ENCODE data around the gene CDPF1. TPM values are rescaled to one million over a fixed set of nuclear protein-coding genes. Genes with fewer than 3 reads are reported as not detected.

CDPF1 gene
- total RNA-seq, 2 donors from 2014 or later, result 16.2 to 20.6 TPM

DNA sequence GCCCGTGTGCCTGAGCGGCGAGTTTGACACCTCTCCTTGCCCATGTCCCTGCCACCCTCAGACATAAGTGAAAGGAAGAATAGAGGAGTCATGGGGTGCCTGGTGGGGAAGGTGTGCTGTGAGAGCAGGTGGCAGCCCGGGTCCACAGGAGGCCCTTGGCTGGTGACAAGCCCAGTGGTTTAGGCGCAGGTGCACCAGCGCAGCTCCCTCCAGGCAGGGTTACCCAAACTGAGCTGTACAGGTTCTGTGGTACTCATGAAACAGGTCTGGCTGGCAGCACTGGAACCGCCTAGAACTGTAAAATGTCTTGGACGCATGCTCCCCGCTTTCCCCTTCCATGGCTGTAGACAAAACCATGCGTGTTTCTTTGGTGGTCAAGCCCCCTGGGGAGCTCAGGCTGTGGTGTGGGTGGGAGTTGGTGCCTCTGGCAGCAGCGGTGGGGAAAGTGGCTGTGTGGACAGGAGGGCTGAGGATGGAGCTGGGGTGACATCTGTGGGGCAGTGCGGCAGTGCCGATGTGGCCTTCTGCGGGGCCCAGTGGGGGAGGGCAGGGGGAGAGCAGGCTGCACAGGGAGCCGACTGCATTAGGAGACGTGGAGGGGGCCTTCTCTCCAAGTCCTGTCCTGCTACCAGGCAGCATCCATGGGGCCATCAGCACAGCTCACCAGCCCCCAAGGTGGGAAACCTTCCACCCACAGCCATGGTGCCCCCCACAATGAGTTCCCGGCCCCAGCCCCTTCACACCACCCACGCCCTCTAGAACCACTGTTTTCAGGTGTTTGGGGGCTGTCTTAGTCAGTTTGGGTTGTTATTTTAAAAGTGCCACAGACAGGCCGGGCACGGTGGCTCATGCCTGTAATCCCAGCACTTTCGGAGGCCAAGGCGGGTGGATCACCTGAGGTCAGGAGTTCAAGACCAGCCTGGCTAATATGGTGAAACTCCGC is 41.0 kb upstream of the CDPF1 start:
- H3K27ac ChIP-seq, result no peak overlapping the region
- H3K9me3 ChIP-seq, result no peaks in the 10 kb centered on the region
- intact Hi-C loops (cut with DNase I), result no loop called here
- no peak for TF ChIP-seq POLR2AphosphoS5 (IDR thresholded peaks at IDR 0.05)
- no peak for TF ChIP-seq POLR2A (IDR thresholded peaks at IDR 0.05)
- TF ChIP-seq, protein P1, sequence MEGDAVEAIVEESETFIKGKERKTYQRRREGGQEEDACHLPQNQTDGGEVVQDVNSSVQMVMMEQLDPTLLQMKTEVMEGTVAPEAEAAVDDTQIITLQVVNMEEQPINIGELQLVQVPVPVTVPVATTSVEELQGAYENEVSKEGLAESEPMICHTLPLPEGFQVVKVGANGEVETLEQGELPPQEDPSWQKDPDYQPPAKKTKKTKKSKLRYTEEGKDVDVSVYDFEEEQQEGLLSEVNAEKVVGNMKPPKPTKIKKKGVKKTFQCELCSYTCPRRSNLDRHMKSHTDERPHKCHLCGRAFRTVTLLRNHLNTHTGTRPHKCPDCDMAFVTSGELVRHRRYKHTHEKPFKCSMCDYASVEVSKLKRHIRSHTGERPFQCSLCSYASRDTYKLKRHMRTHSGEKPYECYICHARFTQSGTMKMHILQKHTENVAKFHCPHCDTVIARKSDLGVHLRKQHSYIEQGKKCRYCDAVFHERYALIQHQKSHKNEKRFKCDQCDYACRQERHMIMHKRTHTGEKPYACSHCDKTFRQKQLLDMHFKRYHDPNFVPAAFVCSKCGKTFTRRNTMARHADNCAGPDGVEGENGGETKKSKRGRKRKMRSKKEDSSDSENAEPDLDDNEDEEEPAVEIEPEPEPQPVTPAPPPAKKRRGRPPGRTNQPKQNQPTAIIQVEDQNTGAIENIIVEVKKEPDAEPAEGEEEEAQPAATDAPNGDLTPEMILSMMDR (IDR thresholded peaks at IDR 0.05), result no peak
- H3K4me1 ChIP-seq (replicated peaks), result no peaks in the 10 kb centered on the region
- WGBS, result 96% methylated on average over 23 of the region's 23 CpGs
- no peaks in the 10 kb centered on the region for H3K27me3 ChIP-seq (replicated peaks; ENCODE audit: insufficient read depth)
- H3K4me3 ChIP-seq, result no peak overlapping the region
- no peak for DNase-seq (ENCODE audit: low spot score)
- H3K36me3 ChIP-seq, result peaks cover 0 to 8% of the 10 kb centered on the region in 2 donors

DNA sequence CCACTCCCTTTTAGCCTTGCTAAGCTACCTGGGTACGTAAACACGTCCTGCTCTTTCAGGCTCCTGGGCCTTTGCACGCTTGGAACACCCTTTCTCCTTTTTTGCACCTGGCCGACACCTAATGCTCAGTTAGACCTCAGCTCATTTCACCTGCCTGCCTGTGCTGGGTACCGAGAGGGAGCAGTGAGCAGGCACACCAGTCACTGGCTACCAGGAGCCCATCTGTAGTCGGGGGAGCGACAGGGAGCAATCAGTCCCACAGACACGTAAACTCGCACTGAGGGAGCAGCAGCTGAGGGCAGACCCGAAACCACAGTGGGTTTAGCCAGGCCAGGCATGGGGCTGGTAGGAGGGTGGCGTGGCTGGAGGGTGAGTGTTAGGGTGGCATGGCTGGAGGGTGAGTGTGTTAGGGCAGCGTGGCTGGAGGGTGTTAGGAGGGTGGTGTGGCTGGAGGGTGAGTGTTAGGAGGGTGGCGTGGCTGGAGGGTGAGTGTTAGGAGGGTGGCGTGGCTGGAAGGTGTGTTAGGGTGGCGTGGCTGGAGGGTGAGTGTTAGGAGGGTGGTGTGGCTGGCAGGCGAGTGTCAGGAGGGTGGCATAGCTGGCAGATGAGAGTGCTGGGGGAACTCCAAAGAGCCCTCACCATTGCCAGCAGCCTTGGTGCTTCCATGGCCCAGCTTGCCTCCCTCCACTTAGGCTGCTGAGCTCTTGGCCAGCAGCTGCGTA is 40.2 kb upstream of the CDPF1 start:
- no peak for DNase-seq (ENCODE audit: low spot score)
- Histone ChIP-seq H3K9me3 (no peaks in the 10 kb centered on the region), H3K27ac (no peak overlapping the region), H3K4me3 (no peak overlapping the region), H3K36me3 (peaks cover 0 to 8% of the 10 kb centered on the region in 2 donors), H3K4me1 (replicated peaks) (no peaks in the 10 kb centered on the region), H3K27me3 (replicated peaks; ENCODE audit: insufficient read depth) (no peaks in the 10 kb centered on the region)
- TF ChIP-seq, protein P1 (IDR thresholded peaks at IDR 0.05), result no peak
- TF ChIP-seq POLR2AphosphoS5 (IDR thresholded peaks at IDR 0.05) (no peak), POLR2A (IDR thresholded peaks at IDR 0.05) (no peak)
- WGBS, result 96% methylated on average over 17 of the region's 17 CpGs
- intact Hi-C loops (cut with DNase I), result no loop called here

DNA sequence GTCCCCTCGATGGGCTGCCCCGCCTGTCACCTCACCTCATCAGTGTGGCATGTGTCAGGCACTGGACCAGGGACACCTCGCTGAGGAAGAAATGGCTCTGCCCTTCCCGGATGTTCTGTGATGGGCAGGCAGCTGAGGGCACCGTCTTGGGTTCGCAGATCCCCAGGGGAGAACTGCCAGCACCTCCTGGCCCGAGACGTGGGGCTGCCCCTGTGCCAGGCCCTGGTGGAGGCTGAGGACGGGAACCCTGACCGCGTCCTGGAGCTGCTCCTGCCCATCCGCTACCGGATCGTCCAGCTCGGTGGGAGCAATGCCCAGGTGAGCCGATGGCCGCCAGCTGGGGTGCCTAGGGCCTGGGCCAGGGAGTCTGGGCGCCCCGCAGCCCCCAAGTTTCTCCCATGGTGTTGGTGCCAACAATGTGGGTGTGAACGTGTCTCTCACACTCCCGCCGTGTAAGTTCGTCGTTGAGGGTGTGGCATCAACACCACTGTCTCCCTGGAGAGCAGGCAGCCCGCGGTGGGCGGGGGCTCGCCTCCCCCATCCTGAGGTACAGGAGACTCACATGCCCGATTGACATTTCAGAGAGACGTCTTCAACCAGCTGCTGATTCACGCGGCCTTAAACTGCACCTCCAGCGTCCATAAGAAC is 39.3 kb upstream of the CDPF1 start:
- Histone ChIP-seq H3K4me3 (no peak overlapping the region), H3K4me1 (replicated peaks) (no peaks in the 10 kb centered on the region), H3K9me3 (no peaks in the 10 kb centered on the region), H3K36me3 (peaks cover 0 to 13% of the 10 kb centered on the region in 2 donors), H3K27me3 (replicated peaks; ENCODE audit: insufficient read depth) (no peaks in the 10 kb centered on the region), H3K27ac (no peak overlapping the region)
- DNase-seq (ENCODE audit: low spot score), result no peak
- intact Hi-C loops (cut with DNase I), result no loop called here
- TF ChIP-seq, protein P1 (IDR thresholded peaks at IDR 0.05), result no peak
- TF ChIP-seq POLR2A (IDR thresholded peaks at IDR 0.05) (no peak), POLR2AphosphoS5 (IDR thresholded peaks at IDR 0.05) (no peak)
- WGBS, result 86% methylated on average over 33 of the region's 33 CpGs

DNA sequence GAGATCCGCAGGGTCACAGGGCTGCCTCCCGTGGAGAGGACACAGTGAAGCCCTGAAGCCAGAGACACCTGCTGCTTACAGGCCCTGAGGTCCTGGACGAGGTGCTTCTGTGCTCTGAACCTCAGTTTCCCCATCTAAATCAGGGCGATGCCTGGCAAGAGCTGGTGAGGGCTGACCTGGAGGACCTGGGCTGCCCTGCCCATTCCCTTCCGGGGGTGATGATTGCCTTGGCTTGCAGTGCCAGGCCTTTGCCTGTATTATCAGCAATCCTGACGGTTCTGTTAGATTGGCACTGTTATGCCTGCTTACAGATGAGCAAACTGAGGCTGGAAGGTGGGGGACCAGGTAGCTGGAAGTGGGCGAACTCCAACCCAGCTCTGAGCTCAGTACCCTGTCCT is 38.8 kb upstream of the CDPF1 start:
- intact Hi-C loops (cut with DNase I), result no loop called here
- Histone ChIP-seq H3K27me3 (replicated peaks; ENCODE audit: insufficient read depth) (no peaks in the 10 kb centered on the region), H3K36me3 (peaks cover 0 to 18% of the 10 kb centered on the region in 2 donors), H3K9me3 (no peaks in the 10 kb centered on the region), H3K4me1 (replicated peaks) (no peaks in the 10 kb centered on the region), H3K27ac (no peak overlapping the region), H3K4me3 (no peak overlapping the region)
- no peak for DNase-seq (ENCODE audit: low spot score)
- TF ChIP-seq, protein P1 (IDR thresholded peaks at IDR 0.05), result no peak
- TF ChIP-seq POLR2AphosphoS5 (IDR thresholded peaks at IDR 0.05) (no peak), POLR2A (IDR thresholded peaks at IDR 0.05) (no peak)
- 87% methylated on average over 7 of the region's 7 CpGs for WGBS

Measured in prostate gland (tissue), 2 donors.